HEK293 (cell line): ENCODE results near the gene DEFB129.
A peak's percentile ranks its signal among the peaks of the same experiment; 100 is the strongest.

Experiments
- EGR2 ChIP-seq: fragments of 450-650 bp; formaldehyde crosslinking; IDR thresholded peaks from 2 replicates; pipeline ENCODE4 v1.5.1; 2016; ENCODE audit warnings: low read depth, missing biosample characterization, missing genetic modification characterization
- GLIS1 ChIP-seq: fragments of 450-650 bp; formaldehyde crosslinking; IDR thresholded peaks from 2 replicates; pipeline ENCODE4 v1.5.1; 2016; ENCODE audit warnings: missing biosample characterization, missing genetic modification characterization
- KLF1 ChIP-seq: fragments of 450-650 bp; formaldehyde crosslinking; IDR thresholded peaks from 2 replicates; pipeline ENCODE4 v1.5.1; 2016; ENCODE audit warnings: missing biosample characterization, missing genetic modification characterization
- KLF8 ChIP-seq: fragments of 450-650 bp; formaldehyde crosslinking; IDR thresholded peaks from 2 replicates; pipeline ENCODE4 v1.5.1; 2016; ENCODE audit warnings: missing biosample characterization, missing genetic modification characterization
- MEIS1 ChIP-seq: sonication (generic); formaldehyde crosslinking; IDR thresholded peaks from 2 replicates; pipeline ENCODE4 v1.8.1; 2022; ENCODE audit warnings: missing genetic modification reagents, mild to moderate bottlenecking, borderline replicate concordance
- REPIN1 ChIP-seq: fragments of 450-650 bp; formaldehyde crosslinking; IDR thresholded peaks from 2 replicates; pipeline ENCODE4 v1.5.1; 2017; ENCODE audit warnings: missing biosample characterization, missing genetic modification characterization, low read depth
- SP7 ChIP-seq: fragments of 450-650 bp; formaldehyde crosslinking; IDR thresholded peaks from 2 replicates; pipeline ENCODE4 v1.5.1; 2016; ENCODE audit warnings: missing biosample characterization, missing genetic modification characterization
- TRIM28 ChIP-seq: IDR thresholded peaks from 2 replicates; pipeline ENCODE4 v1.6.1; 2011; ENCODE audit warnings: low read length, control low read depth, borderline replicate concordance
- ZBTB8A ChIP-seq: fragments of 450-650 bp; formaldehyde crosslinking; IDR thresholded peaks from 2 replicates; pipeline ENCODE4 v1.5.1; 2016; ENCODE audit warnings: missing biosample characterization, missing genetic modification characterization
- ZIC2 ChIP-seq: fragments of 450-650 bp; formaldehyde crosslinking; IDR thresholded peaks from 2 replicates; pipeline ENCODE4 v1.5.1; 2016; ENCODE audit warnings: missing biosample characterization, missing genetic modification characterization
- ZNF114 ChIP-seq: fragments of 450-650 bp; formaldehyde crosslinking; IDR thresholded peaks from 2 replicates; pipeline ENCODE4 v1.5.0; 2017; ENCODE audit warnings: missing biosample characterization, missing genetic modification characterization
- ZNF24 ChIP-seq: fragments of 450-650 bp; formaldehyde crosslinking; IDR thresholded peaks from 2 replicates; pipeline ENCODE4 v1.5.1; 2016; ENCODE audit warnings: missing biosample characterization, missing genetic modification characterization
- ZNF266 ChIP-seq: fragments of 450-650 bp; formaldehyde crosslinking; IDR thresholded peaks from 2 replicates; pipeline ENCODE4 v1.5.1; 2016; ENCODE audit warnings: missing biosample characterization, missing genetic modification characterization, low read depth
- ZNF354C ChIP-seq: fragments of 450-650 bp; formaldehyde crosslinking; IDR thresholded peaks from 2 replicates; pipeline ENCODE4 v1.5.1; 2016; ENCODE audit warnings: missing biosample characterization, missing genetic modification characterization, low read depth, borderline replicate concordance
- ZNF366 ChIP-seq: fragments of 450-650 bp; formaldehyde crosslinking; conservative IDR thresholded peaks from 2 replicates; pipeline ENCODE4 v1.5.1; 2016; ENCODE audit warnings: missing biosample characterization, missing genetic modification characterization
- ZNF48 ChIP-seq: fragments of 450-650 bp; formaldehyde crosslinking; IDR thresholded peaks from 2 replicates; pipeline ENCODE4 v1.5.1; 2016; ENCODE audit warnings: missing biosample characterization, missing genetic modification characterization
- ZNF560 ChIP-seq: fragments of 450-650 bp; formaldehyde crosslinking; IDR thresholded peaks from 2 replicates; pipeline ENCODE4 v1.5.1; 2017; ENCODE audit warnings: missing biosample characterization, missing genetic modification characterization, borderline replicate concordance
- ZNF654 ChIP-seq: fragments of 450-650 bp; formaldehyde crosslinking; IDR thresholded peaks from 2 replicates; pipeline ENCODE4 v1.5.1; 2016; ENCODE audit warnings: low read depth, missing biosample characterization, missing genetic modification characterization
- ZSCAN30 ChIP-seq: fragments of 450-650 bp; IDR thresholded peaks from 2 replicates; pipeline ENCODE4 v1.5.1; 2018; ENCODE audit warnings: missing biosample characterization, mild to moderate bottlenecking, missing genetic modification characterization, moderate library complexity
- TF ChIP-seq, protein P1 (sequence below): fragments of 450-650 bp; formaldehyde crosslinking; IDR thresholded peaks from 2 replicates; pipeline ENCODE4 v1.5.1; 2016; ENCODE audit warnings: missing biosample characterization, missing genetic modification characterization
- TF ChIP-seq, protein P2 (sequence below): fragments of 450-650 bp; formaldehyde crosslinking; optimal IDR thresholded peaks from 2 replicates; pipeline ENCODE3; 2016; ENCODE audit warnings: missing biosample characterization, mild to moderate bottlenecking, missing genetic modification characterization
- TF ChIP-seq, protein P3 (sequence below): fragments of 450-650 bp; formaldehyde crosslinking; IDR thresholded peaks from 2 replicates; pipeline ENCODE4 v1.5.1; 2016; ENCODE audit warnings: missing biosample characterization, missing genetic modification characterization, borderline replicate concordance
- TF ChIP-seq, protein P4 (sequence below): fragments of 450-650 bp; formaldehyde crosslinking; IDR thresholded peaks from 2 replicates; pipeline ENCODE4 v1.5.1; 2016; ENCODE audit warnings: missing biosample characterization, missing genetic modification characterization
- TF ChIP-seq, protein P5 (sequence below): fragments of 450-650 bp; formaldehyde crosslinking; IDR thresholded peaks from 2 replicates; pipeline ENCODE4 v1.5.1; 2017; ENCODE audit warnings: missing biosample characterization, missing genetic modification characterization
- TF ChIP-seq, protein P6 (sequence below): fragments of 450-650 bp; formaldehyde crosslinking; IDR thresholded peaks from 2 replicates; pipeline ENCODE4 v1.5.1; 2016; ENCODE audit warnings: missing biosample characterization, missing genetic modification characterization

DEFB129 gene

DNA sequence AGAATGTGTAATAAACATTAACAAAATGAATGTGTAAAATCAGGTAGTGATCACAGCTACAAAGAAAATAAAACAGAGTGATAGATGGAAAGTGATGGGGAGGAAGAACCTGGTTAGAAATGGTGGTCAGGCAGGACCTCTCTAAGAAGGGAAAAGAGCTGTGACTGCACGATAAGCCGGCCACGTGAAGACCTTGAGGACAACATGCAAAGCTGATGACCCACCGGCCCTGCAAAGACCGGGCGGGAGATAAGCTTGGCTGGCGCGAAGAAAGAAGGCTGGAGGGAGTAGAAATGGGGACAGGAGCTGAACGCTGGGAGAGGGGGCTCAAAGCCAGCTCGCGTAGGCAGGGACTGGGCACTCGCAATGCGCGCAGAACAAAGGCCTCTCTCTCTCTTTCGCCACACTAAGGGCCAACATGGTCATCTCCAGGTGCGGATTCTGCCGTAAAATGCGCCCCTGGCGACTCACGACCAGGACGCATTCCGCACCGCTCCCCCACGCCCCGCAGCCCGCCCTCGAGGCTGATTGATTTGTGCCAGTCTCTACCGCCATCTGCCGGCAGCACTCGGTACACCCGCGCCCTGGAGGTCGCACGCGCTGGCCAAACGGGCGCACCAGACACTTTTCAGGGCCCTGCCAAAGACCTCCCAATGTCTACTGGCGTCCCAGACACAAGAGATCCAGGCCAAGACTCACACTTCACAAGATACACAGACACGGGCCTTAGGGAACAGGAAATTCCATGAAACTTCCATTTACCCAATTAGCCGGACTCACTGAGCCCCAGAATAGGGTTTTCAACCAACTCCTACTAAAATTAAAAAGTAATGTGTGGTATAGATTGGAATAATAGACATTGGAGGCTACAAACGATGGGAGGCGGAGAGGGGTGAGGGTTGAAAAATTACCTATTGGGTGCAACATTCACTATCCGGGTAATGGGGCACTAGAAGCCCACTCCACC lies 39.8 kb downstream of the DEFB129 start (continued):
- TF ChIP-seq, protein P1, sequence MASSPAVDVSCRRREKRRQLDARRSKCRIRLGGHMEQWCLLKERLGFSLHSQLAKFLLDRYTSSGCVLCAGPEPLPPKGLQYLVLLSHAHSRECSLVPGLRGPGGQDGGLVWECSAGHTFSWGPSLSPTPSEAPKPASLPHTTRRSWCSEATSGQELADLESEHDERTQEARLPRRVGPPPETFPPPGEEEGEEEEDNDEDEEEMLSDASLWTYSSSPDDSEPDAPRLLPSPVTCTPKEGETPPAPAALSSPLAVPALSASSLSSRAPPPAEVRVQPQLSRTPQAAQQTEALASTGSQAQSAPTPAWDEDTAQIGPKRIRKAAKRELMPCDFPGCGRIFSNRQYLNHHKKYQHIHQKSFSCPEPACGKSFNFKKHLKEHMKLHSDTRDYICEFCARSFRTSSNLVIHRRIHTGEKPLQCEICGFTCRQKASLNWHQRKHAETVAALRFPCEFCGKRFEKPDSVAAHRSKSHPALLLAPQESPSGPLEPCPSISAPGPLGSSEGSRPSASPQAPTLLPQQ = peak; percentile 32; the same call in 1 of the 2 replicates
- TF ChIP-seq ZNF24 (tag by site-specific recombination) = 0 out of 2 replicates have a peak, but pooled peaks have one; percentile 52
- no peak for TF ChIP-seq ZNF48 (tag by site-specific recombination)
- TF ChIP-seq REPIN1 = no peak
- TF ChIP-seq, protein P2, sequence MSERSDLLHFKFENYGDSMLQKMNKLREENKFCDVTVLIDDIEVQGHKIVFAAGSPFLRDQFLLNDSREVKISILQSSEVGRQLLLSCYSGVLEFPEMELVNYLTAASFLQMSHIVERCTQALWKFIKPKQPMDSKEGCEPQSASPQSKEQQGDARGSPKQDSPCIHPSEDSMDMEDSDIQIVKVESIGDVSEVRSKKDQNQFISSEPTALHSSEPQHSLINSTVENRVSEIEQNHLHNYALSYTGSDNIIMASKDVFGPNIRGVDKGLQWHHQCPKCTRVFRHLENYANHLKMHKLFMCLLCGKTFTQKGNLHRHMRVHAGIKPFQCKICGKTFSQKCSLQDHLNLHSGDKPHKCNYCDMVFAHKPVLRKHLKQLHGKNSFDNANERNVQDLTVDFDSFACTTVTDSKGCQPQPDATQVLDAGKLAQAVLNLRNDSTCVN = peak; percentile 41
- TF ChIP-seq ZNF654 (tag by site-specific recombination) = peak; percentile 85
- TF ChIP-seq ZSCAN30 (tag by site-specific recombination) = 0 out of 2 replicates have a peak, but pooled peaks have one; percentile 13
- 0 out of 2 replicates have a peak, but pooled peaks have one; percentile 68 for TF ChIP-seq ZBTB8A (tag by site-specific recombination)
- TF ChIP-seq, protein P3, sequence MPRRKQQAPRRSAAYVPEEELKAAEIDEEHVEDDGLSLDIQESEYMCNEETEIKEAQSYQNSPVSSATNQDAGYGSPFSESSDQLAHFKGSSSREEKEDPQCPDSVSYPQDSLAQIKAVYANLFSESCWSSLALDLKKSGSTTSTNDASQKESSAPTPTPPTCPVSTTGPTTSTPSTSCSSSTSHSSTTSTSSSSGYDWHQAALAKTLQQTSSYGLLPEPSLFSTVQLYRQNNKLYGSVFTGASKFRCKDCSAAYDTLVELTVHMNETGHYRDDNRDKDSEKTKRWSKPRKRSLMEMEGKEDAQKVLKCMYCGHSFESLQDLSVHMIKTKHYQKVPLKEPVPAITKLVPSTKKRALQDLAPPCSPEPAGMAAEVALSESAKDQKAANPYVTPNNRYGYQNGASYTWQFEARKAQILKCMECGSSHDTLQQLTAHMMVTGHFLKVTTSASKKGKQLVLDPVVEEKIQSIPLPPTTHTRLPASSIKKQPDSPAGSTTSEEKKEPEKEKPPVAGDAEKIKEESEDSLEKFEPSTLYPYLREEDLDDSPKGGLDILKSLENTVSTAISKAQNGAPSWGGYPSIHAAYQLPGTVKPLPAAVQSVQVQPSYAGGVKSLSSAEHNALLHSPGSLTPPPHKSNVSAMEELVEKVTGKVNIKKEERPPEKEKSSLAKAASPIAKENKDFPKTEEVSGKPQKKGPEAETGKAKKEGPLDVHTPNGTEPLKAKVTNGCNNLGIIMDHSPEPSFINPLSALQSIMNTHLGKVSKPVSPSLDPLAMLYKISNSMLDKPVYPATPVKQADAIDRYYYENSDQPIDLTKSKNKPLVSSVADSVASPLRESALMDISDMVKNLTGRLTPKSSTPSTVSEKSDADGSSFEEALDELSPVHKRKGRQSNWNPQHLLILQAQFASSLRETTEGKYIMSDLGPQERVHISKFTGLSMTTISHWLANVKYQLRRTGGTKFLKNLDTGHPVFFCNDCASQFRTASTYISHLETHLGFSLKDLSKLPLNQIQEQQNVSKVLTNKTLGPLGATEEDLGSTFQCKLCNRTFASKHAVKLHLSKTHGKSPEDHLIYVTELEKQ (tag by site-specific recombination) = 0 out of 2 replicates have a peak, but pooled peaks have one; percentile 12
- no peak for TF ChIP-seq ZNF114 (tag by site-specific recombination)
- TF ChIP-seq EGR2 (tag by site-specific recombination) = peak; percentile 79
- TF ChIP-seq, protein P4, sequence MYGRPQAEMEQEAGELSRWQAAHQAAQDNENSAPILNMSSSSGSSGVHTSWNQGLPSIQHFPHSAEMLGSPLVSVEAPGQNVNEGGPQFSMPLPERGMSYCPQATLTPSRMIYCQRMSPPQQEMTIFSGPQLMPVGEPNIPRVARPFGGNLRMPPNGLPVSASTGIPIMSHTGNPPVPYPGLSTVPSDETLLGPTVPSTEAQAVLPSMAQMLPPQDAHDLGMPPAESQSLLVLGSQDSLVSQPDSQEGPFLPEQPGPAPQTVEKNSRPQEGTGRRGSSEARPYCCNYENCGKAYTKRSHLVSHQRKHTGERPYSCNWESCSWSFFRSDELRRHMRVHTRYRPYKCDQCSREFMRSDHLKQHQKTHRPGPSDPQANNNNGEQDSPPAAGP (tag by site-specific recombination) = peak; percentile 47; the same call in 1 of the 2 replicates
- TF ChIP-seq ZIC2 (tag by site-specific recombination) = no peak
- peak; percentile 51; the same call in 1 of the 2 replicates for TF ChIP-seq KLF8
- no peak; the same call in 1 of the 2 replicates for TF ChIP-seq ZNF366 (tag by site-specific recombination)
- no peak for TF ChIP-seq ZNF266 (tag by site-specific recombination)
- no peak for TF ChIP-seq ZNF354C (tag by site-specific recombination)
- no peak for TF ChIP-seq MEIS1 (CRISPR knock-in tag)
- TF ChIP-seq ZNF560 (tag by site-specific recombination) = no peak
- TF ChIP-seq TRIM28 = no peak
- TF ChIP-seq, protein P5, sequence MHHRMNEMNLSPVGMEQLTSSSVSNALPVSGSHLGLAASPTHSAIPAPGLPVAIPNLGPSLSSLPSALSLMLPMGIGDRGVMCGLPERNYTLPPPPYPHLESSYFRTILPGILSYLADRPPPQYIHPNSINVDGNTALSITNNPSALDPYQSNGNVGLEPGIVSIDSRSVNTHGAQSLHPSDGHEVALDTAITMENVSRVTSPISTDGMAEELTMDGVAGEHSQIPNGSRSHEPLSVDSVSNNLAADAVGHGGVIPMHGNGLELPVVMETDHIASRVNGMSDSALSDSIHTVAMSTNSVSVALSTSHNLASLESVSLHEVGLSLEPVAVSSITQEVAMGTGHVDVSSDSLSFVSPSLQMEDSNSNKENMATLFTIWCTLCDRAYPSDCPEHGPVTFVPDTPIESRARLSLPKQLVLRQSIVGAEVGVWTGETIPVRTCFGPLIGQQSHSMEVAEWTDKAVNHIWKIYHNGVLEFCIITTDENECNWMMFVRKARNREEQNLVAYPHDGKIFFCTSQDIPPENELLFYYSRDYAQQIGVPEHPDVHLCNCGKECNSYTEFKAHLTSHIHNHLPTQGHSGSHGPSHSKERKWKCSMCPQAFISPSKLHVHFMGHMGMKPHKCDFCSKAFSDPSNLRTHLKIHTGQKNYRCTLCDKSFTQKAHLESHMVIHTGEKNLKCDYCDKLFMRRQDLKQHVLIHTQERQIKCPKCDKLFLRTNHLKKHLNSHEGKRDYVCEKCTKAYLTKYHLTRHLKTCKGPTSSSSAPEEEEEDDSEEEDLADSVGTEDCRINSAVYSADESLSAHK (tag by site-specific recombination) = no peak
- TF ChIP-seq GLIS1 = peak; percentile 75
- TF ChIP-seq KLF1 (tag by site-specific recombination) = peak; percentile 49; the same call in 1 of the 2 replicates
- TF ChIP-seq SP7 (tag by site-specific recombination) = peak; percentile 79
- TF ChIP-seq, protein P6, sequence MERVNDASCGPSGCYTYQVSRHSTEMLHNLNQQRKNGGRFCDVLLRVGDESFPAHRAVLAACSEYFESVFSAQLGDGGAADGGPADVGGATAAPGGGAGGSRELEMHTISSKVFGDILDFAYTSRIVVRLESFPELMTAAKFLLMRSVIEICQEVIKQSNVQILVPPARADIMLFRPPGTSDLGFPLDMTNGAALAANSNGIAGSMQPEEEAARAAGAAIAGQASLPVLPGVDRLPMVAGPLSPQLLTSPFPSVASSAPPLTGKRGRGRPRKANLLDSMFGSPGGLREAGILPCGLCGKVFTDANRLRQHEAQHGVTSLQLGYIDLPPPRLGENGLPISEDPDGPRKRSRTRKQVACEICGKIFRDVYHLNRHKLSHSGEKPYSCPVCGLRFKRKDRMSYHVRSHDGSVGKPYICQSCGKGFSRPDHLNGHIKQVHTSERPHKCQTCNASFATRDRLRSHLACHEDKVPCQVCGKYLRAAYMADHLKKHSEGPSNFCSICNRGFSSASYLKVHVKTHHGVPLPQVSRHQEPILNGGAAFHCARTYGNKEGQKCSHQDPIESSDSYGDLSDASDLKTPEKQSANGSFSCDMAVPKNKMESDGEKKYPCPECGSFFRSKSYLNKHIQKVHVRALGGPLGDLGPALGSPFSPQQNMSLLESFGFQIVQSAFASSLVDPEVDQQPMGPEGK (tag by site-specific recombination) = peak; percentile 72; the same call in 1 of the 2 replicates
